CD4-positive, alpha-beta T cell treated with Interferon alpha-2 for 1 hour (primary cell): ENCODE data around the gene TTLL1.

Source experiments
- DNase-seq, 2 donors: peaks; one replicate each; pipeline ENCODE4 v3.0.0-alpha.2; 2020 to 2022

Gene TTLL1

DNA sequence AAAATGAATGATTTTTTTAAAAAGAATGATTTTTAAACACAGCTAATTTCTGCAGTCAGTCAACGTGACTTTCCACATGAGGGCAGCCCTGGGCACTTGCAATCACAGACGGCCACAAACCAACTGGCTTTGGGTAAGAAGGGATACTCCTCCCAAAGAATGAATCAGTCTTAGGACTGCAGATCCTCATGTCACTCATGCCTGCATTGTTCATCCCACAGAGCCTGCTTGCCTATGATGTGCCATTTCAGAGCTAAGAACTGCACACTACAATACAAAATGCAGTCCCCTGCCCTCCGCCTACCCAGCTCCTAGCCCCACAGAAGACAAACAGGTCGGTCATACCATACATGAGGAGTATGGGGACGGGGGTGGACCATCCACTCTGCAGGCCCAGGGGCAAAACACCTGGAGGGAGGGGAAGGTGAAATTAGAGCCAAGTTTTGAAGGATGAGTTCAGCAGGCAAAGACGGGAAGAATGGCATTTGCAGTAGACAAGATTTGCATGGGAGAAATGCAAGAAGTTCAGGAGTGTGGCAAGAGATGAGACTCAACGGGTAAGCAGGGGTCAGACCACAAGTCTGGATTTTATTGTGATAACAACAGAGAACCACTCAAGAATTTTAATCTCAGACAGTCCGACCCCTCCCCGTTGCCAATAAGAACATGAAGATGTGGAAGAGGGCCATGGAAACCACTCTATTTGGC is 98.9 kb downstream of the TTLL1 start:
- DNase-seq, result no peak
